OCI-LY7 (cell line): ENCODE measurements around the gene BTBD2. TPM values are rescaled to one million over a fixed set of nuclear protein-coding genes. Genes with fewer than 3 reads are reported as not detected.

Experiments used
- BruUV-seq: library from RNA; stranded (reverse); fragments of 400-500 nt; replicated peaks from 2 replicates; lab custom pipeline; 2021; lab: Mats Ljungman, UMichigan
- CTCF ChIA-PET: fragments of 300-600 bp; sonication (Branson Sonifier 250); formaldehyde crosslinking; loops from one replicate; lab custom pipeline; 2022; ENCODE audit warnings: antibody characterized with exemption; ENCODE audit not compliant: unreplicated experiment; lab: Charles Lee
- POLR2A ChIA-PET: fragments of 300-600 bp; sonication (Branson Sonifier 250); formaldehyde crosslinking; loops from one replicate; lab custom pipeline; 2022; ENCODE audit warnings: antibody characterized with exemption; lab: Charles Lee
- DNase-seq: peaks from one replicate; pipeline ENCODE4 v3.0.0-alpha.2; 2015; ENCODE audit warnings: low spot score
- H2AFZ ChIP-seq: fragments of 200-600 bp; sonication (generic), shearing (Covaris generic); 2 replicates; pipeline ENCODE4 v1.6.1; 2014; ENCODE audit warnings: mild to moderate bottlenecking, antibody characterized with exemption, low read length, moderate library complexity
- H3K27ac ChIP-seq: fragments of 200-600 bp; sonication (generic); 2 replicates; pipeline ENCODE4 v1.5.1; 2014; ENCODE audit warnings: mixed run types, low read depth, mild to moderate bottlenecking, moderate library complexity, low read length, inconsistent platforms; ENCODE audit not compliant: poor library complexity, severe bottlenecking
- H3K36me3 ChIP-seq: fragments of 200-600 bp; sonication (generic); 2 replicates; pipeline ENCODE4 v1.6.1; 2014; ENCODE audit warnings: mild to moderate bottlenecking, antibody characterized with exemption, low read length, moderate library complexity, mixed read lengths; ENCODE audit not compliant: insufficient read depth
- H3K4me1 ChIP-seq: fragments of 200-600 bp; sonication (generic); 2 replicates; pipeline ENCODE4 v1.5.1; 2014; ENCODE audit warnings: mild to moderate bottlenecking, low read length; ENCODE audit not compliant: insufficient read depth, poor library complexity, severe bottlenecking
- H3K4me2 ChIP-seq: fragments of 200-600 bp; sonication (generic); 2 replicates; pipeline ENCODE4 v1.6.1; 2014; ENCODE audit warnings: mild to moderate bottlenecking, low read length
- H3K4me3 ChIP-seq: fragments of 200-600 bp; sonication (generic); 2 replicates; pipeline ENCODE4 v1.5.1; 2014; ENCODE audit warnings: mild to moderate bottlenecking, low read depth, low read length; ENCODE audit not compliant: poor library complexity, severe bottlenecking
- H3K79me2 ChIP-seq: fragments of 200-600 bp; sonication (generic); 2 replicates; pipeline ENCODE4 v1.6.1; 2016; ENCODE audit warnings: low read depth, mild to moderate bottlenecking, low read length, moderate library complexity, mixed read lengths; ENCODE audit not compliant: insufficient read depth
- H3K9me2 ChIP-seq: fragments of 200-600 bp; sonication (generic); 2 replicates; pipeline ENCODE4 v1.6.1; 2016; ENCODE audit warnings: mild to moderate bottlenecking, low read length, mixed read lengths; ENCODE audit not compliant: insufficient read depth
- H3K9me3 ChIP-seq: fragments of 200-600 bp; sonication (generic); 2 replicates; pipeline ENCODE4 v1.6.1; 2014; ENCODE audit warnings: mild to moderate bottlenecking, mixed run types, low read length, mixed read lengths
- H4K20me1 ChIP-seq: fragments of 200-600 bp; sonication (generic); 2 replicates; pipeline ENCODE4 v1.6.1; 2014; ENCODE audit warnings: mild to moderate bottlenecking, antibody characterized with exemption, low read length, moderate library complexity, mixed read lengths; ENCODE audit not compliant: insufficient read depth
- CTCF ChIP-seq: fragments of 200-600 bp; sonication (generic); conservative IDR thresholded peaks from 2 replicates; pipeline ENCODE4 v1.5.1; 2014; ENCODE audit warnings: mild to moderate bottlenecking, antibody characterized with exemption, low read length, moderate library complexity, mixed read lengths
- EZH2phosphoT487 ChIP-seq: fragments of 200-600 bp; sonication (generic); IDR thresholded peaks from 2 replicates; pipeline ENCODE4 v1.6.1; 2018; ENCODE audit warnings: low read depth, borderline replicate concordance, mild to moderate bottlenecking, mixed run types, antibody characterized with exemption, low read length, moderate library complexity, mixed read lengths
- intact Hi-C: fragments of 100-400 bp; cut with micrococcal nuclease; formaldehyde crosslinking; loops from one replicate; pipeline ENCODE4 v1.10.0; 2022; ENCODE audit not compliant: unreplicated experiment
- total RNA-seq, 2 experiments: library from RNA; depleted of rRNA in 1 of 2; stranded (reverse); fragments of >200 nt in 1 of 2; shearing (Covaris generic) in 1 of 2; gene quantifications; 2 replicates each; pipeline ENCODE4 v1.2.3, GENCODE V29; 2014 to 2022

Gene BTBD2
- total RNA-seq, 2 experiments from 2014 or later, result 53.9 to 91.6 TPM

- H3K4me2 ChIP-seq, result peak overlapping the region; percentile 84; the same call in 1 of the 2 replicates
- POLR2A ChIA-PET, result interaction anchor here (0.6 kb wide), 2 partner anchors 9 to 162 kb away, joined by 3 to 4 read pairs; no protein-coding TSS in a partner anchor
- H3K79me2 ChIP-seq, result peaks cover 8% of the 10 kb centered on the region
- intact Hi-C loops, result no loop called here
- H3K27ac ChIP-seq, result peak overlapping the region; percentile 68
- H3K4me3 ChIP-seq, result no peak overlapping the region
- H3K9me3 ChIP-seq, result no peaks in the 10 kb centered on the region
- no peak overlapping the region for H2AFZ ChIP-seq
- H3K9me2 ChIP-seq, result no peaks in the 10 kb centered on the region
- no peaks in the 10 kb centered on the region for H4K20me1 ChIP-seq
- H3K36me3 ChIP-seq, result peaks cover 85% of the 10 kb centered on the region
- no peak for TF ChIP-seq EZH2phosphoT487
- no TSS peak for BruUV-seq
- H3K4me1 ChIP-seq, result peaks cover 42% of the 10 kb centered on the region
- DNase-seq, result no peak
- CTCF ChIA-PET, result no interaction called here
These were observed 27.7 kb upstream of the BTBD2 start for GRCh38 chr19:2043251-2043641.

DNA sequence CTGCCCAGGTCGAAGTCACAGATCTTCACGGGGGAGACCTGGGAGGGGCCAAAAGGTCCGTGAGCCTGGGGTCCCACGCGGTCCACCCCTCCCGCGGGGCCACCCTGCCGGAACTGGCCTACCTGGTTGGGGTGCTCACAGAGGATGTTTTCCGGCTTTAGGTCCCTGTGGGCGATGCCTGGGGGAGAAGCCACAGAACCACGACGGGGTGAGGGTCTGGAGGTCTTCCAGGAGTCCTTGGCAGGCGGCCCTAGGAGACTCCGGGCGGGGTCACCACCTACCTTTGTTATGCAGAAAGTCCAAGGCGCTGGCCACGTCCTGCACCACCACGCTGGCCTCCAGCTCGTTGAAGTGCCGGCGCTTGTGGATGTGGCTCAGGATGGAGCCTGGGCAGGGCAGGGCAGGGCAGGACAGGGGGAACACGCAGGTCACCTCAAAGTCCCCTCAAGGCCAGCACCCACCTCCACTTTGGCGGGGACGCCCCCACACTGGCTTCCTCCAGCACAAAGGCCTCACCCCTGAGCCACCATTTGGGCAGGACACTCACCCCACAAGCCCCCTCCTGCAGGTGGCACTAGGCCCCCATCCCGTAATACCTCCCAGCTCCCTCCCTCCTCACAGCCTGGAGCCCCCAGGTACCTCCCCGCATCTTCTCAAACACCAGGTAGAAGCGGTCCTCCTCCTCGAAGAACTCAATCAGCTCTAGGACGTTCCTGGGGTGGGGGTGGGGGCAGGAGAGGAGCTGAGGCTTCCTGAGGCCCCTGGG, 27.2 kb upstream of the BTBD2 start:
- no peak overlapping the region for H2AFZ ChIP-seq
- peaks cover 85% of the 10 kb centered on the region for H3K36me3 ChIP-seq
- 0 out of 2 replicates have a peak, but pooled peaks cover 4% of the 10 kb centered on the region for H3K79me2 ChIP-seq
- H3K9me3 ChIP-seq, result no peaks in the 10 kb centered on the region
- CTCF ChIA-PET, result no interaction called here
- intact Hi-C loops, result no loop called here
- H3K4me2 ChIP-seq, result peak overlapping the region; percentile 84
- H4K20me1 ChIP-seq, result no peaks in the 10 kb centered on the region
- BruUV-seq, result no TSS peak
- H3K27ac ChIP-seq, result peak overlapping the region; percentile 68
- H3K4me1 ChIP-seq, result peaks cover 37% of the 10 kb centered on the region
- H3K4me3 ChIP-seq, result peak overlapping the region; percentile 63
- POLR2A ChIA-PET, result interaction anchor here (0.6 to 1.7 kb wide), 5 partner anchors 10 to 580 kb away, joined by 3 to 7 read pairs (median 4); no protein-coding TSS in a partner anchor
- H3K9me2 ChIP-seq, result no peaks in the 10 kb centered on the region
- TF ChIP-seq CTCF, result peak; percentile 49; the same call in 1 of the 2 replicates
- no peak for TF ChIP-seq EZH2phosphoT487
- DNase-seq, result no peak

GRCh38 chr19:2041683-2042484, 26.4 kb upstream of the BTBD2 start:
- Histone ChIP-seq H3K36me3 (peaks cover 81% of the 10 kb centered on the region), H3K9me2 (no peaks in the 10 kb centered on the region), H4K20me1 (no peaks in the 10 kb centered on the region), H3K4me3 (peak overlapping the region; percentile 63), H3K27ac (peak overlapping the region; percentile 68), H3K4me2 (peak overlapping the region; percentile 84), H3K79me2 (0 out of 2 replicates have a peak, but pooled peaks cover 4% of the 10 kb centered on the region), H2AFZ (no peak overlapping the region), H3K4me1 (peaks cover 37% of the 10 kb centered on the region), H3K9me3 (no peaks in the 10 kb centered on the region)
- ChIA-PET CTCF (no interaction called here), POLR2A (interaction anchor here (0.6 to 1.7 kb wide), 3 partner anchors 10 to 581 kb away, joined by 3 to 7 read pairs (median 4); no protein-coding TSS in a partner anchor)
- no peak for TF ChIP-seq EZH2phosphoT487
- BruUV-seq, result no TSS peak
- intact Hi-C loops, result no loop called here
- DNase-seq, result peak; percentile 97
